Thyroid gland (tissue), 4 donors: ENCODE data around the gene ENOX2.

Experiments used
- POLR2A ChIP-seq, 2 donors: fragments of 450-650 bp; IDR thresholded peaks; one replicate each; pipeline ENCODE4 v1.6.1; 2017; ENCODE audit warnings: antibody characterized with exemption in 2 of 2, mild to moderate bottlenecking in 2 of 2, moderate library complexity in 1 of 2
- TF ChIP-seq, protein P1 (sequence below), 6 experiments: fragments of 200-600 bp in 3 of 6; fragments of 450-650 bp in 3 of 6; sonication (generic) in 3 of 6; IDR thresholded peaks; one replicate each; pipeline ENCODE4 v1.5.1; 2016 to 2019; ENCODE audit warnings: antibody characterized with exemption in 6 of 6, mild to moderate bottlenecking in 2 of 6, inconsistent platforms in 1 of 6, moderate library complexity in 1 of 6

DNA sequence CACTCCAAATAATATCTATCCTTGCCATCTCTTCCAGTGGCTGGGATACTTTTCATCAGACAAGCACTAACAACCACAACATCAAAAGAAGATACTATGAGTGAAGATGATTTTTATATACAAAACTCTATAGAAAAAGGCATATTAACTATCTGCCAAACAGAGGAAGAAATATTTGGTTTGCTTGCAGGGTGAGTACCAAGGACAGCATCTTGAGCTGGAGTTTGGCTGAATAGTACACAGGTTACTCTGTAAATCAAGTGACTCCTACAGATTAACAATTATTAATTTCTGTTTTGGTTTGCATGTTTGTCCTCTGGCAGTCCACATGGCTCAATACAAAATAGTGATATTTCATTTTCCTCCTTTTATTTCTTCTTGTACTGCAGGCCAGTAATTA is 253.3 kb downstream of the ENOX2 start:
- TF ChIP-seq POLR2A (IDR thresholded peaks at IDR 0.05): no peak
- TF ChIP-seq, protein P1, sequence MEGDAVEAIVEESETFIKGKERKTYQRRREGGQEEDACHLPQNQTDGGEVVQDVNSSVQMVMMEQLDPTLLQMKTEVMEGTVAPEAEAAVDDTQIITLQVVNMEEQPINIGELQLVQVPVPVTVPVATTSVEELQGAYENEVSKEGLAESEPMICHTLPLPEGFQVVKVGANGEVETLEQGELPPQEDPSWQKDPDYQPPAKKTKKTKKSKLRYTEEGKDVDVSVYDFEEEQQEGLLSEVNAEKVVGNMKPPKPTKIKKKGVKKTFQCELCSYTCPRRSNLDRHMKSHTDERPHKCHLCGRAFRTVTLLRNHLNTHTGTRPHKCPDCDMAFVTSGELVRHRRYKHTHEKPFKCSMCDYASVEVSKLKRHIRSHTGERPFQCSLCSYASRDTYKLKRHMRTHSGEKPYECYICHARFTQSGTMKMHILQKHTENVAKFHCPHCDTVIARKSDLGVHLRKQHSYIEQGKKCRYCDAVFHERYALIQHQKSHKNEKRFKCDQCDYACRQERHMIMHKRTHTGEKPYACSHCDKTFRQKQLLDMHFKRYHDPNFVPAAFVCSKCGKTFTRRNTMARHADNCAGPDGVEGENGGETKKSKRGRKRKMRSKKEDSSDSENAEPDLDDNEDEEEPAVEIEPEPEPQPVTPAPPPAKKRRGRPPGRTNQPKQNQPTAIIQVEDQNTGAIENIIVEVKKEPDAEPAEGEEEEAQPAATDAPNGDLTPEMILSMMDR (IDR thresholded peaks at IDR 0.05): no peak
